KG1 (cell line): ENCODE results near the gene NEB.
A peak's percentile ranks its signal among the peaks of the same experiment; 100 is the strongest.
"Not testable (repeated sequence)": the region's sequence is repeated elsewhere in the genome, so short reads cannot be mapped to it uniquely, and the experiment has no call there.

Source experiments
- DNase-seq: peaks from one replicate; lab custom pipeline; 2025; lab: John Stamatoyannopoulos, UW

The NEB gene

DNA sequence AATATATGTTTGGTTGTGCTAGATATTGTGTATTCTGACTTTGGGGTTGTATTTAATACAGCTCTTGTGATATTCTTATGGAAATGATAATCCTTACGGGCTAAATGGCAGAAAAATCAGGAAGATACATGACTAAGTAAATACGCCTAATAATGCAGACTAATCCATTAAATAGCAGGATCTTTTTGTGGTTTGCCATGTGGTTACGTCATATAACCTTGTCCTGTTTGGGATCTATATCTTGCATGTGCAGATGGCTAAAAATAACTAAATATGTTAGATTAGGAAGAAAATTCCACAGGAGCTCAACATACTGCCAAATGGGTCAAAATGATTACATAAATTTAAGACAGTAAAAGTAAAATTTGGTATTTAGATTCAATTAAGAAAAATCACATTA lies 83.0 kb downstream of the NEB start:
- no peak for DNase-seq

DNA sequence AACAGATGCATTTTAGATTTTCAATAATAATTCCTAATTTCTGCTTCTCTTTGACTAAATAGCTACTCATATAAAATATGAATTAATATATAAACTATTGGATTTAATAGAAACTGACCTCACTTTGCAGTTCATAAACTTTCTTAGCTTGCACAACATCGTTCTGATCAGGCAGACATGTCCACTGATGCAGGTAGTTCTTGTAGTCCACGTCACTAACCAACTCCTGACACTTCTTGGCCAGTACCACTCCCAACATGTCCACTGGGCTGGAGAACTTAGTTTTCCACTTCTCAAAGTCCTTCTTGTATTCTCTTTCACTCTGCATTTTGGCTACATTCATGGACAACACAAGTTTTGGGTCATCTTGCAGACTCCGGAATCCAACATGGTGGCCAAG lies 83.8 kb downstream of the NEB start:
- DNase-seq = no peak

DNA sequence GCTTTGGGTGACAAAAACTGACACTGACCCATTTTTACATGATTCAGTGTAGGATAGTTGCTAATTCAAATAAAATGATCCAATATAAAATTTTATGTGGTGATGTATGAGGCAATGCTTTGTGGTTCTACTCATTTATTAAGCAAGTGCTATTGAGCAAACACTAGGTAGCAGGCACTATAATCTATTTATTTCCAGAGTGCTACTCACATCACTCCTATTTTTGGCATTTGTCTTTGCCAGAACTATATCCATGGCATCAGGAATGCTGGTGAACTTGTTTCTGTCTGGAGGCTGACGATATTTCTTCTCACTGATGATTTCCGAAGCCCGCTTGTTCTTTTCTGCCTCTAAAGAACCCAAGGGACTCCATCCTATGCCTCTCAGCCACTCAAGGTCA lies 84.3 kb downstream of the NEB start:
- no peak for DNase-seq

DNA sequence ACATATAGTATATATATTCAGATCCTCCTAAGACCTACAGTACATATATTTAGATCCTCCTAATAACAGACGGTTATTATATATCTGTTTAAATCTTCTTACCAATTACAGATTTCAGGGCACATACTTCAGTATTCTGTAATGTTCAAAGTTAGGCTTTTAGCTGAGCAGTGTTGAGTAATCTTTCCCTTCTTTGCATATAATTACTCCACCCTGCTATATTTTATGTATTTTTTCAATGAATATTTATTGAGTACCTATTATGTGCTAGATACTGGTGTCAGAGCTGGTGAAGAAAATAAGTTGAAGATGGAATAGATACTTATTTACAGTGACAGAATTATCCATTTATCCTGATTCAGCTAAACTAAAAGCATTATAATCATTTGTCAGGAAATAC lies 84.9 kb downstream of the NEB start:
- DNase-seq = no peak

DNA sequence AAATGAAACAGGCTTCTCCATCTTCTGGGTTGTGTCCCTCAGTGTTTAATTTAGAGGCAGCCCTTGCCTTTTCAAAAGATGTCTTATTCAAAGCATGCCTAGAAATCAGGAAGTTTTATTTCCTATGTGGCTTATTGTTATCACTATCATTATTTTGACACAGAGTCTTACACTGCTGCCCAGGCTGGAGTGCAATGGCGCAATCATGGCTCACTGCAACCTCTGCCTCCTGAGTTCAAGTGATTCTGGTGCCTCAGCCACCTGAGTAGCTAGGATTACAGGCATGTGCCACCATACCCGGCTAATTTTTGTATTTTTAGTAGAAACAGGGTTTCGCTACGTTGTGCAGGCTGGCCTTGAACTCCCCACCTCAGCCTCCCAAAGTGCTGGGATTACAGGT lies 87.8 kb downstream of the NEB start:
- not testable (repeated sequence) for DNase-seq

DNA sequence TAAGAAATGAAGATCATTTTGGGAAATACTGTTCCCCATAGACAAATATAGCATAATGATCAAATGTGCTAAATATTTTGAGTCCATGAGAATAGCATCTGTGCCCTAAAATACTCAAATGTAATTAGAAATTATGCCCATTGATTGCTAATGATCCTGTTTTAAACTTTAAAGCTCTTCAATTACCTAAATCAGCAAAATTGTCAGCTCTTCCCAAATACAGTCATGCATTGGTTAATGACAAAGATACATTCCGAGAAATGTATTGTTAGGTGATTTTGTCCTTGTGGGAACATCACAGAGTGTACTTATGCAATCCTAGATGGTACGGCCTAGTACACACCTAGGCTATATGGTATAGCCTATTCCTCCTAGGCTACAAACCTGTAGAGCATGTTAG lies 89.7 kb downstream of the NEB start:
- DNase-seq = no peak

DNA sequence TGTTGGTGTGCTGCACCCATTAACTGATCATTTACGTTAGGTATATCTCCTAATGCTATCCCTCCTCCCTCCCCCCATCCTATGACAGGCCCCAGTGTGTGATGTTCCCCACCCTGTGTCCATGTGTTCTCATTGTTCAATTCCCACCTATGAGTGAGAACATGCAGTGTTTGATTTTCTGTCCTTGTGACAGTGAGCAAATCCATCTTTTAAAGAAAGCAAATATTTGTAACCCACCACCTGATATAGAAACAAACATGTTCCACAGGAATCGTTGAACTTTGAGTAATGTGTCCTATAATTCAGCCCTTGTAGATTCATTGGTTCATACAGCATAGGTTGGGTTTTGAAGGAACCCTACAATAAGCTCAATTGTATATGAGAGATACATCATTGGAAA lies 92.4 kb downstream of the NEB start:
- DNase-seq = not testable (repeated sequence)

DNA sequence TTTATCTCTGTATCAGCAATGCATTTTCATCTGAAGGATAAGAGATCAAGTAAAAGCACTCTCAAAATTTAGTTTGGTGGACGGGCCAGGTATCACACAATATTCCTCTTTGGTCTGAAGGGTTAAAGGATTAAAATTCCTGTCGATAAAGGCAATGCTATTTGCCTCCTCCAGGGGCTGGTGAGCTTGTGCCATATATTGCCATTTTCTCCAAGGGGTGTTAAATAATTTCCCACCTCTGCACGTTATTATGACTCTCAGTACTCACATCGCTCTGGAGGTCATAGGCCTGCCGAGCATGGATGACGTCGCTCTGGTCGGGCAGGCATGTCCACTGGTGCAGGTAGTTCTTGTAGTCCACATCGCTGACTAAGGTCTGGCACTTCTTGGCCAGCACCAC lies 94.2 kb downstream of the NEB start:
- no peak for DNase-seq

DNA sequence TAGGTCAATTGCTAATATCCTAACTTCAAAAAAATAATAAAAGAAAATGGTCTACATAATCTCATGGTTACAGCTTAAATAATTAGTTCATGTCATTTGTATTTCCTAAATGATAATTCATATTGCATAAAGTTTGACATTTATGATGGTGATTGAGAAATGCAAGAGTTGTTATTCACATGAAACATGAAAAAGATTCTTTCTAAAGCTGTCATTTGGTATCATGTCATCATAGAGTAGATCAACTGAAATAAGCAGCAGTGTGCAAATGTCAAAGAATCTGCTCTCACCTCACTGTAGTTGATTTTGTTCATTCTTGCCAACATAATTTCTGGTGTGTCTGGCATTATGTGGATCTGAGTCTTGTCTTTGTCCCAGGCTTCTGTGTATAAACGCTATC lies 95.3 kb downstream of the NEB start:
- DNase-seq = no peak

DNA sequence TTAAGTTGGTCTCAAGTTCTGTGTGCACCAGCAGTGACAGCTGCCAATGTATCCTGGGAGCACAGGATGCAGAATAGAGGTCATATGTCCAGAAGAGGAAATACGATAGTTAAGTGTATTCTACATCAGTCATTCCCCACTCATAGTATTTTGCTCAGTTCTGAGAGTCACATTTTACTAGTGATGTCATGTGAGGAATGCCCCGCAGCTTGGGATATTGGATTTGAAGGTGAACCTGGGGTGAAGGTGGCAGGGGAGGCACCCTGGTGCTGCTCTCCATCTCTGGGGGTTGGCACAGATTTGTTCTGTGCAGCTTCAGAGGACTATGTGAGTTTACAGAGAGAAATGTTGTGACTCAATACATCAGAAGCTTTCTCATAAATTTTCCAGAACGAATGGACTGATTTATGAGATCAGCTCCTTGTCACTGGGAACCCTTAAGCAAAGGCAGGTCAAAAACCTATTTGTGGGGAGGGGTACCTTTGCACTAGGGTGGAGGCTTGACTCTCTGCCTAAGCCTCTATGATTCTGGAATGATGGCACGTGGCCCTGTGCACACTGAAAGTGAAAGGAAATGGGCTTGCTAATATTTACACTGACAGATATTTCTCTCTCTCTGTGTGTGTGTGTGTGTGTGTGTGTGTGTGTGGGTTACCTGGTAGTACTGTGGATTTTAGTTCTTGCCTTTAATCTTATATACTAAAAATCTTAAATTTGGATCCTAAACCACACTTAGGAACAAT lies 95.9 kb downstream of the NEB start:
- DNase-seq = peak; percentile 36

DNA sequence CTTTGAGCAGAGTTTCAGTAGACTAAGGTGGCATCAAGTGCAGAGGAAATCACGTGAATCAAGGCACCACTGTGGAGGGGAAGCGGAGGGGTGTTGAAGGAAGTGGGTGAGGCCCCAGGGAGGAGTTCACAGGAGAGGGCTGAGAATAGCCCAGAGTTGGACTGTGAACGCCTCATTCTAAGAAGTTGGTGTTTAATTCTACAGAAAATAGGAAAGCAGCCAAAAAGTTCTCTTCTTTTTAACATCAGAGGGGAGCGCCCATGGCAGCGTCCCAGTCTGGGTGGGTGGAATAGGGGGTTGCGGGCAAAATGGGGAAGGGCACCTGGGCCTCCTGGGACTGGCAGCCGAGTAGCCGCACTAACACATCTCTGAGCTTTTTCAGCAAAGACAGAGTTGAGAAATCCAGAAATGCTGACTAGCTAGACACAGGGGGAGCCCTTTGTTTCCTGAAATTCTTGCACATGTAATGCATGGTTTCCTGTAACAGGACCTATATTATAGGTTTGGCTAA lies 97.0 kb downstream of the NEB start:
- peak; percentile 82 for DNase-seq

DNA sequence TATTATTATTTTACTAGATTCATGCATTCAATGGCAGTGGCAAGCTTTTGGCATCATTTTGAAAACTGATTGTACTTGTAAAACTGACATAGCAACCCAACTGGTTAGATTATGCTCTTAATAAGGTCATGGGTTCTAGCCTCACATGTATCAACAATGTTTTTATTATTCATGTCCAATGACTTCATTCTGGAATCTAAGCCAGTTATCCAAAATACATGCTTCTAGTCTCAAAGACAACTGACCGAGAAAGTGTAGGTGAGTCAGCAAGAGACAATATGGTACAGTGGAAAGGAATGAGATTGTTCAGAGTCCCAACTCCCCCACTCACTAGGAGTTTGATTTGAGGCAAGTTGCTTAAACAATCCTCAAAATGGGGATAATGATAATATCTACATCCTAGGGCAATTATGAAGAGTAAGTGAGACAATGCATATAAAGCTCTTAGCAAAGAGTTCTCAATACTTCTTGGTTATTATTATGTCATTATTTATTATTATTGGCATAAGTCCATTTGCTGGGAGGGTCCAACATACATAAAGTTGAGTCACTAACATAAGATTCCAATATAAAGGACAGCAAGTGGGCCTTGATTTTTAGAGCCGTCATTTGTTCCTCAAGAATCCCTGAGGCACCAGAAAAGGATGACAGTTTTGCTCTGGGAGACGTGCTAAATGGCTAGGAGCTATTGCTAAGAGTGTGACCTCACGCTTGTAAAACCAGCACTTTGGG lies 99.4 kb downstream of the NEB start:
- no peak for DNase-seq

DNA sequence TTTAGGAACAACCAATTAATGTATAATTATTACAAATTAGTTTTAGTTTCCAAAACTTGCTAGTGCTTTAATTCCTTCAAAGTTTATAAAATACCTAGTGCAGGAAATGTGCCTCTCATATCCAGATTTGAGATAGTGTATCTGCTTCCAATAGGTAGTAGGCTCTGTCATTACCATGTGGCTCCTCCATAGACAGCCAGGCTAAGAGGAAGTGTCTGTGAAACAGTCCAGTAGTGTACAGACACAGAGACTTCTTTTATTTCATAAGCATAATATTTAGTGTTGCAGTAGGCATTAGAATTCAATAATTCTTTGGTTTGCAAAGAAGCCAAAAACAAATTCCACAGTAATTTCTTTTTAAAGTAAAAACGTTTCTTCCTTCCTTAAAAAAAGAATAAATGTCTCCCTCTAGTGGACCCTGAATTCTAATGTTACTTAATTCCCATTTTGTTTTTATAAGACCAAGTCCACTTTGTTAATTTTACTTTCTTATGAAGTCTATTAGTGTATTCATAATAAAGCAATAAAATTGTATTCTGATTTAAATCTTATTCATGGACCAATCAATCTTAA lies 101.2 kb downstream of the NEB start:
- DNase-seq = no peak

DNA sequence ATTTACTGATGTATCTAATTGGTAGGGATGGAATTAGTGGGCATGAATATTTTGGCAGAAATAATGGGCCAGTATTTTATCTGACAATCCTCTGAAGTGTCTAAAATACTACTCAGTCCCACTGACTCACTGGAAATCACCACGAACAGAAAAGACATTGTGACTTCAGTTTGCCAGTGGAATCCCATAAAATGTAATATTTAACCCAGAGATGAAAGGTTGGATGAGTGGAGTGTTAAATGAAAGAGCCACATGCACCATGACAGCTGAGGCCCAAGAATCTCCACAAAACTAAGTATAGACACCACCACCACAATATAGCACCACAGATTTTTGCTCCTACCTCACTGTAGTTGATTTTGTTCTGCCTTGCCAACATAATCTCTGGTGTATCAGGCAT lies 103.9 kb downstream of the NEB start:
- no peak for DNase-seq

DNA sequence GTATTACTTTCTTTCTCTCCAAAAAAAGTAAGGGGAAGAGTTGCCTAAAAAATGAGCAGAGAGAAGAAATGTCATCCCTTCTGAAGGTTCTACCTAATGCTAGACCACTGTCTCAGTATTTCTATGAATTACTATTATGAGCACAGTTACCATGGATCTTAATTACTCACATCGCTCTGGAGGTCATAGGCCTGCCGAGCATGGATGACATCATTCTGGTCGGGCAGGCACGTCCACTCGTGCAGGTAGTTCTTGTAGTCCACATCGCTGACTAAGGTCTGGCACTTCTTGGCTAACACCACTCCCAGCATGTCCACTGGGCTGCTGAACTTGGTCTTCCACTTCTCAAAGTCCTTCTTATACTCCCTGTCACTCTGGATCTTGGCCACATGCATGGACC lies 106.9 kb downstream of the NEB start:
- DNase-seq = no peak

DNA sequence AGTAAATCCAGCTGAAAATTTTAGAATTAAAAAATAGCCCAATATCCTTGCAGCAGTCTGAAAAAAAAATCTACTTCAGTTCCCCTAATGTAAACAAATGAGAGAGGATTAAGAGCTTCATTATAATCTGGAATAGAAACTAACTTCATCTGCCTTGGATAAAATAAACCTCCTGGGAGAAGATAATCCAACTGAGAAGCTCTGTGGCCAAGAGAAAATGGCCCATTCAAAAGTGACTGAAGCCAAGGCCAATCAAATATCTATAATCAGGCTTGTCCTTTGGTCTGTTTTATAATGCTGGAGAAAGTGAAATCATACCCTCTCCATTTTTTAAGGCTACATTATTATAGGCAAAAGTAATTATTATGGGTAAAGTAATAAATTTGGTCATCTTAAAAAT lies 110.0 kb downstream of the NEB start:
- no peak for DNase-seq

DNA sequence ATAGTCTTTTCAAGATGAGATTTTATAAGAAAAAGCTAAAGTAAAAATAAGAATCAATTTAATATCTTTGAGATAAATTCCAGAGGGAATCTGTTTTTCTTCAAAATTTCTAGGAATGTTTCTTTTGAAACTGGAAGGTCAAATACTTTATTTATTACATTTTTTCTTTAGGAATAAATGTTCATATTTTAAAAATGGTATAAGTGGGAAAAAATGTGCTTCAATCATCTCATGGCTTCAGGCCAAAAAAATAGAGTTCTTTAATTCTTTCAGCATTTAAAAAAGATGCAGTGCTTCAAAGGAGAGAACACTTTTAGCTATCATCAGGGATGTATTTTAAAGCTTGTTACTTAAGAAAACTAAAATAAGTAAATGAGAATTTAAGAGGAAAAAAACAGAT lies 110.6 kb downstream of the NEB start:
- DNase-seq = no peak

DNA sequence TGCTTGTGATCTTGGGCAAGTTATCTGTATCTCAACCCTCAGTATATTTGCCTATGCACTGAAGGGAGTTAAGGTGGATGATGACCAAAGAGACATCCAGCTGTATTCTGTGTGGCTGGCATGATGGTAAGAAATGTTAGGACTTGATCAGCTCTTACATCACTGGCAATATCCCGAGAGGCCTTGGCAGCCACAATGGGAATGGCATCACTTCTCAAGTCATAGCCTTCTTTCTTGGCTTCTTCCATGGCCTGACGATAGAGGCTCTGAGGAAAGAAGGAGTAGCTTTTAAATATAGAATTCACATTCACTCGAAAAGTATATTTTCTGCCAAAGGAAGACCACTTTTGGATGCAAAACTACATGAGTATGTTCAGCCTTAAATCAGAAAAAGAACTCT lies 113.5 kb downstream of the NEB start:
- no peak for DNase-seq

DNA sequence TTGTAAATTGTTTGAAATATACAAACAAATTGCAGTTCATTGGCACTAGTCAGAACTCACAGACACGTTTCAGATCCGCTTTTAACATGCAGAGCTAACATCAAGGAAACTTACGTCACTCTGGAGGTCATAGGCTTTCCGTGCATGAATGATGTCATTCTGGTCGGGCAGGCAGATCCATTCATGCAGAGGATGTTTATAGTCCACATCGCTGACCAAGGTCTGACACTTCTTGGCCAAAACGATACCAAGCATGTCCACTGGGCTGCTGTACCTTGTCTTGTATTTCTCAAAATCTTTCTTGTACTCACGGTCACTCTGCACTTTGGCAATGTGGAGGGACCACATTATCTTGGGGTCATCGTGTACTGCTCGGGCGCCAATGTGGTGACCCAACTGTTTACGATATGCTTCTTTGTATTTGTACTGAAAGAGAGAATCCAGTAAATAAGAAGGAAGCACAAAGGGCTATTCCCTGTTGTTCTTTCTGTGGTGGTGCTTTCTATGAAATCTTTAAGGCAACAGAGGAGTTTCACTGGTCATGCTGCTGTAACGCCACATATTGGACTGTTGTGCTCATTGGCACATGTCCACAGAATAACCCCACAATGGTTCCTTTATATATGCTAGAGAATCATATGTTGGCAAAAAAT lies 114.8 kb downstream of the NEB start:
- no peak for DNase-seq

DNA sequence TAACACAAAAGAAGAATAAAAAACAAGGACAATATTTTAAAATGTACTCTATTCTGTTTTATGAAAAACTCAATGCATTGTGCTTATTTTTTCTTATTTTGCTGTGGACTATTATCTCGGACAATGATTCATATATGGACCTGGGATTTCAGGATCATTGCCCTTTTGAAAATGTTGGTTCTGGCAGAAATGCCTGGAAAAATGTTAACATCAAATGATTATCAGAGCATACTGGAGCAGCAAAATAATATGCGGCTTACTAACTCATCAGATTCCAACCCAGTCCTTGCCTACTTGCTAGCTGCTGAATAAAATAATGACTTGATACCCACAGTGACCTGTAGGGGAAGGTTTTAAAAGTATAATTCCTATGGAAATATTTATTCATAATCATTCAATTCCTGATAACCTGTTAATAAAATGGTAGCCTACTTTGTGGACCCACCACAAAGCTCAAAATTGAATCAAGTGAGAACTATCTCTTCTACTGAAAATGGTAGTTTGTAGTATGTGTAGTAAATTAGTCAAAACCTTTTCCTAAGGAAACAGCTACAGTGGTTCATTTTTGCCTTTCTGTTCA lies 117.4 kb downstream of the NEB start:
- no peak for DNase-seq

DNA sequence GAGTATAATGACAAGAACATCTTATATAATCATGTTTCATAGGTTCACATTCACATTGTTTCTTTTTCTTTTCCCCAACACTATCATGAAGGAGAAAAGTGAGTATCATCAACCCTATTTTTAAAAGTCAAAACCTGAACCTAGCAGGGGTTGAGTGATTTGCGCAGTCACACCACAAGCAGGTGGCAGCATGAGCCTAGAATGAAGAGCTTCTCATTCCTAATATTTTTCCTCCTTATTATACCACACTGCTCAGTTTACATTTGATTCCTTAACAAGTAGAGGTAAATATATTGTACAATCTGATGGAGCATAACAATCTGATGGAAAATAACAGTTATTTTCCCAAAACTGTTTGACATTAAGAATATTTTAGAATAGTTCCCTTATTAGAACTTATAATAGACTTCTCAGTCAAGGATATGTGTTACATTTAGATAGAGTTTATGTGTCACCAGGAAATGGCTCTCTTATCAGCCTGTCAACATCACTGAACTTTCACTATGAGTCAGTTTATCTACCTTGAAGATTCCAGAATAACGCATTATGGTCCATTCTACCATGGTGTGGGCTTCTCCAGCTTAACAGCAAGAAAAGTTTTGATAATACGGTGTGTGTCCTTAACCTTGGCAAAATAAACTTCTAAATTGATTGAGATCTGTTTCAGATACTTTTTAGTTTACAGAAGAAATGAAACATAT lies 119.5 kb downstream of the NEB start:
- DNase-seq = no peak

DNA sequence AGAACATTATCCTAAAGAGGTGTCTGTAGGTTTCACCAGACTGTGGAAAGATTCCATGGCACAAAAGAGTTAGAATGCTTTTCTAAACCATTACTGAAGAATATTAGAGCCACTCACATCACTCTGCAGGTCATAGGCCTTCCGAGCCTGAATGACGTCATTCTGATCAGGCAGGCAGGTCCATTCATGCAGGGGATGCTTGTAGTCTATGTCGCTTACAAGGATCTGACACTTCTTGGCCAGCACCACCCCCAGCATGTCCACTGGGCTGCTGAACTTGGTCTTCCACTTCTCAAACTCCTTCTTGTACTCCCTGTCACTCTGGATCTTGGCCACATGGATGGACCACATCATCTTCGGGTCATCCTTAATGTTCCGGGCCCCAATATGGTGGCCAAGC lies 120.1 kb downstream of the NEB start:
- no peak for DNase-seq
